ENCODE data around the gene LRRC4. TPM values are rescaled to one million over a fixed set of nuclear protein-coding genes. Genes with fewer than 3 reads are reported as not detected.
A peak's percentile ranks its signal among the peaks of the same experiment; 100 is the strongest.

Gene LRRC4
- total RNA-seq, 1 experiment from 2014 or later = 0.50 TPM

DNA sequence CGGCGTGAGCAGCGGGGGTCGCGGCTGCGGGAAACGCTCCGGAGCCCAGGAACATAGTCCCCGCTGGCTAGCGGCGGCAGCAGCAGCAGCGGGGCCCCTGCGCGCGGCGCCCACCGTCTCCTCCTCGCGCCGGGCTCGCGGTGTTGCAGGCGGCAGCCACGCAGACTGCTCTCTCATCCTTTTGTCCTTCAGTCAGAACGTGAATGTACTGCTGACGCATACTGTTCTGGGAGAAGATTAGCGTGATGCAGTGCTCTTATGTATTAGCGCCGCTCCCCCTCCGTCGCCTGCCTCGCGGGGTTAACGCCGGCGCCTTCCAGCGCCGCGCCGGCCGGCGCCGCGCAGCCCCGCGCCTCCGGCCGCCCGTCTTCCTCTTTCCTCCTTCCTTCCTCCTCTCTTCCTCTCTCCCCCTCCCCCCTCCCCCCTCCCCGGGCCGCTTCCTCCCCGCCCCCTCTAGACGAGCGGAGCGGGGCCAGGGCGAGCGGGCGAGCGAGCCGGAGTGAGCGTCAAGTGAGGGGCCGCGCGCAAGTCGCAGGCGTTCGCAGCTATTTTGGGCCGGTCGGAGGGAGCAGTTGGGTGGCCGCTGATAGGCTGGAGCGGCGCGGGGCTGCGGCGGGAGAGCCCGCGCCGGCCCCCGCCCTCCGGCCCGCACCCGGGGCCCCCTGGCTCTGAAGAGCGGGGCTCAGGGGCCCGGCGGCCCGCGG, 816 bp upstream of the LRRC4 start:
- DNase-seq (ENCODE audit: low spot score) = peak; percentile 71

DNA sequence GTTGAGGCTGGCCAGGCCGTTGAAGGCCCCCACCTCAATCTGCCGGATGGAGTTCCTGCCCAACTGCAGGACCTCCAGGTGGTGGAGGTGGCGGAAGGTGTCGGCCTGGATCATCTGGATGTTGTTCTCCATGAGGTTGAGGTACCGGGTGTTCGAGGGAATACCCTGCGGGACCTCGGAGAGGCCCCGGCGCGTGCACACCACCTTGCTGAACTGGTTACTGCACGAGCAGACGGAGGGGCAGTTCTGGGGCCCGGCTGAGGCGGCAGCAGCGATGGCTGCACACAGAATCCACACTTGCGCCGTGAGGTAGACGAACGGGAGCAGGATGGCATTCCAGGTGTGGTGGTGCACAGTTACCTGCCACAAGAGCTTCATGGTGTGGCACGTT, 979 bp downstream of the LRRC4 start:
- DNase-seq (ENCODE audit: low spot score) = no peak

DNA sequence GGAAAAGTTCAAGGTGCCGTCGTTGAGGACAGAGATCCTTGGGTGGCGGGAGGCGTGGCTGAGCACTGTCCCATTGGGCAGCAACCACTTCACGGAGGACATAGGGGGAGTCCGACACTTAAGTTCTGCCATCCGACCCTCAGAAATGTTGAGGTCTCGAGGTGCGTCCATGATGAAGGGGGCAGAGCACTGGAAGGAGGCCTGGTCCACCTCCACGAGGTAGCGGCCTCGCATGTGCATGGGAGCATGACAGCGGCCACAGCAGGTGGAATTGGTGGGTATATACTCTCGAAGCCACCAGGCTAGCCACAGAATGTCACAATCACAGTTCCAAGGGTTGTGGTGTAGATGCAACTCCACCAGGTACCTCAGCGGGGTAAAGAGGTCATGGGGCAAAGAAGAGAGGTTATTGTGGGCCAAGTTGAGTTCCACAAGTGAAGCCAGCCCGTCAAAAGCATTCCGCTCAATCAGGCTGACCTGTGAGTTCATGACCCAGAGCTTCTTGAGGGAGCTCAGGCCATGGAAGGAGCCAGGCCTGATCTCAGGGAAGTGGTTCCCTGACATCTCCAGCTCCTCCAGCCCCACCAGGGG, 1.7 kb downstream of the LRRC4 start:
- no peak for DNase-seq (ENCODE audit: low spot score)

GRCh38 chr7:128027485-128027980, 3.7 kb downstream of the LRRC4 start:
- DNase-seq (ENCODE audit: low spot score) = no peak

DNA sequence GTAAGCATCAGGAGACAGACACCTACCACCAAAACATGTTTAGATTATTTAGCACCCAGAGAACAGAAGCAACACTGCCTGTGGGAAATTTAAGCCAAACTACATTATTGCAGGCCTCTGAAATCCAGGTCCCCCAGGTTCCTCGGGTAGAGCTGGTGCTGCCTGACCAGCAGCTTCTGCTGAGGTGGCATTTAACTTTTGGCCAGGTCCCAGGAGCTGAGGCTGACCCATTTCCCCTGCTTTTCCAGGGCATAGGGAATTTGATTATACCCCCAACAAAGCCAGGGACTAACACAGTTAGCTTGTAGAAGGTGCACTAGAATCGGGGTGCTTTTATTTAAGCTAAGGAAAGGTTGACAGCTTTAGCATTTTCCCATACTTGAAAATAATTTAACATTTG, 4.7 kb downstream of the LRRC4 start:
- no peak for DNase-seq (ENCODE audit: low spot score)

GRCh38 chr7:128025819-128026218, 5.4 kb downstream of the LRRC4 start:
- DNase-seq (ENCODE audit: low spot score) = no peak

DNA sequence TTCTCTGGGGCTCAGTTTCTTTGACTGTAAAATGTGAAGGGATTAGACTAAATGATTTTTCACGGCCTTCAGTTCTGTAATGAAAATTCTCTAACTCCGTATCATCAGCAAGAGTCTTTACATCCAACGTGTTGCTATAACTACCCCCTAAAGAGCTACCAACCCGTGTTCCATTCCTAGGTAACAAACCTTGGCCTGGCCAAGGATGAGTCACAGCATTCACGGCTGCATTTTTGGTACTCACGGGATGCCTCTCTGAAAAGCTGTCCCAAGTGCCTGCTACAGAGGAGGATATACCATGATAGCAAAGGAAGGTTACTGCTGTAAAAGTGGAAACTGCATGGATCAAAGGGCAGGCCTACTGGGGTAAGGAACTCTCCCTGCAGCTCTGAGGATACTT, 5.9 kb downstream of the LRRC4 start:
- no peak for DNase-seq (ENCODE audit: low spot score)

DNA sequence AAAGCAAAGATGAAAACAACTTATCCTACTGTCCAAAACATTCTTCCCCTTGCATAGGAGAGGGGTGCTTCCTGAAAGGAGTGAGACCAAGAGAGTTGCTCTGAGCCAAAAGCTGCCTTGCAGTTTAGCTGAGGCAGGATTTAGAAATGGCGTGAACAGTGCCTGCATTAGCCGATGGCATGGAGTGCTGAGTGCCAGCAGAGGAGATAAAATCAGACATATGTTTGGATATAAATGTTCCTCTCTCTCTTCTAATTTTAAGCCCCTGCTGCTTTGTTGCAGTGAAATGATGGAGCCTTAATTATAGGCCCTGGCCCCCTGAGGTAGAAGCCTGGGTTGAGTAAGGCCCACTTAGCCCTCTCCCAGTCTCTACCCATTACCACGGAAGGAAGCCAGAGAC, 7.1 kb downstream of the LRRC4 start:
- no peak for DNase-seq (ENCODE audit: low spot score)

GRCh38 chr7:128022631-128023532, 8.4 kb downstream of the LRRC4 start:
- no peak for DNase-seq (ENCODE audit: low spot score)

- peak; percentile 62 for DNase-seq (ENCODE audit: low spot score)
These were observed 9.9 kb downstream of the LRRC4 start for GRCh38 chr7:128021366-128021765.

- no peak for DNase-seq (ENCODE audit: low spot score)
These were observed 11.1 kb downstream of the LRRC4 start for GRCh38 chr7:128020159-128020558.

- no peak for DNase-seq (ENCODE audit: low spot score)
These were observed 11.9 kb downstream of the LRRC4 start for GRCh38 chr7:128019288-128019687.

DNA sequence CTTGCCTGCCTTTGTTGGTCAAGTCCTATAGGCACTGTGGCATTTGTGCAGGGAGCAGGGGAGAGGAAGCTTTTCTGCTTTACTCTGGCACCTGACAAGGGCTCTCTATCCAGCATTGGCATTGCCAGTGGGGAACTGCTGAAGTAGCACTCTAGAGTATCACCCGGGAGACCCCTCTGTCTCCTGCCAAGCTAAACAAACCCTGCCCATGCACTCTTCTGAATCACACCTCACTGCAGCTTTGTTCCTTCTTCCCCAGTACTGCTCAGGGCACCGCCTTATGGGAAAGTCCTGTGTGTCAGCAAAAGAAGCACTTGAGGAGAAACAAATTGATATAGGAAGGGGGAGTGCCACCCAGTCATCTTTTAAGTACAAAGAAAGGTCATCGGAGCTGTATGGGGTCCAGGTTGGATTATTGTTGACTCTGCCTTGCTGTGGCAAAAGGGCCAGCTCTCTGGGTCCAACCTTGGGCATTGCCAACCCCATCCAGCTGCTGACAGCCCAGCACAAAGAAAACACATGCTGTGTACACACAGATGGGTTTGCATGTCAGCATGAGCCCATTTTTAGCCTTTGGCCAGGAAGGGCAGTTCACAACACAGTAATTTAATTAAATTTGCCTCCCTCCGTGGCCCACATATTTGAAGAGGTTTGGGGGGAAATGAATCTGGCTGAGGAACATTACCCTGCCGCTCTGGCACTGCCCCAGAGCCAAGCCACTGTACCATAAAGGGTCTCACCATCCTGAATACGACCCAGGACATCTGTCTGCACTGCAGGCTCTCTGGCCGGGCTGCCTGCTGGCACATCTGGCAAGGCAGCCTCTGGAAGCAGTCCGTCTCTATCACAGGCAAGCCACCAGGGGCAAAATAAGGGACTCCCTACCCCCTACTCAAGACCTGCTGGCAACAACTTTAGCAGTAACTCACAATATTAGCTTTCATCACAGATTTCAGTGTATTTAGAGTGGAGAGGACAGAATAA, 13.1 kb downstream of the LRRC4 start:
- no peak for DNase-seq (ENCODE audit: low spot score)

DNA sequence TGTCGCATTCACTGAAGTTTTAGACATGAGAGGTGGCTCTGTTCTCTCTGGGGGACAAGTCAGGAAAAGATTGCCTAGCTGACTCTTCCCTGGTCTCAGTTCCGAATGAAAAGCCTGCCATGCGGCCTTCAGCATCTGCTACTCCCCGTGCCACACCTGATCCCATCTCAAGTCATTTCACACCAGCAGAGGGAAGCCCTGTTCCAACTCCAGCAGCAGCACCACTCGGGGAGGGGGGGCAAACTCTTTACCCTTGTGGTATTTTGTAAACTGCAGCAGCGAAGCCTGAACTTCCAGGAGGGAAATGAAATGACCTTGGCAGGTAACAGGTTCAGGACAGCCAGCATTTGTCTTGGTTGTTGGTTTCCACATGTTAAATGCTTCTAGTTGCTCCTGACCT, 13.8 kb downstream of the LRRC4 start:
- DNase-seq (ENCODE audit: low spot score) = no peak

DNA sequence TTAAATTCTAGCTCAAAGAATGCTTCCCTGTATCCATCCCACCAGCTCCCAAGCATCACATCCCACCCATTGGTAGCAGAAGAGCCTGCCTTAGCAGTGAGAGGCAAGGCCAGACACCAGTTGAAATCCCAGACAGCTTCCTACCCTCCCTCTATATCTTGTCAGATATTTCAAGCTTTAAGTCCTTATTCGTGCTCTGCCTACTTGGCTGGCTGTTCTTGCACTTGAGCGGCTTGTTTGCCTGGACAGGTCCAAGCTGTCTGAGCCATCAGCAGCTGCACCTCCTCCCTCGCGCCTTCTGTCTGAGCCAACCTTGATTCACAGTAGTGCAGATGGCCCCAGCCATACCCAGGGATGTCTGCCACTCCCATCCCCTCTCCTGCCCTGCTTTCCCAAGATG, 16.4 kb downstream of the LRRC4 start:
- no peak for DNase-seq (ENCODE audit: low spot score)

DNA sequence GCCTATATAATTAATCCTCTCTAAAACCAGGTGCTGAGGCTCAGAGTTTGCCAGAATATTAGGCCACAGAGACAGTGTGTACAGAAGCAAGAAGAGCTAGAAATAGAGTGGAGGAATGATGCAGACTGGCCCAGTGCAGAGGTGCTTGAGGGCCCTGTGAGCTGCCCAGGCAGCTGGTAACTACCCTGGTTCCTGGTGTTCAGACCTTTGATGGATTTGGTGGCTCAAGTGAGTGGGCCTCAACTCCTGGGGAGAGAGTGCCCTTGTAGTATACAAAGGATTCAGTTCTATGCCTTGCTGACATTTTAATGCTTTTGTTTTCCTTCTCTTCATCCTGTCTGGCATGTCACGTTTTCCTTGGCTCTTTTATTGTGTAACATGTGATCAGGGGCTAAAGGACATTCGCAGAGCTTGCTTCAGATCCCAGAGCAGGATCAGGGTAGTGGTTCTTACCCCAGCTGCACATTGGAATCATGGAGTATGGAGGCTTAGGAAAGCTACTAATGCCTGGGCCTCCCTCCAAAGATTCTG, 20.0 kb downstream of the LRRC4 start:
- no peak for DNase-seq (ENCODE audit: low spot score)

GRCh38 chr7:128010391-128011127, 20.7 kb downstream of the LRRC4 start:
- DNase-seq (ENCODE audit: low spot score) = no peak

- DNase-seq (ENCODE audit: low spot score) = no peak
These were observed 22.5 kb downstream of the LRRC4 start for GRCh38 chr7:128008744-128009143.

GRCh38 chr7:128008141-128008540, 23.1 kb downstream of the LRRC4 start:
- DNase-seq (ENCODE audit: low spot score) = no peak

- no peak for DNase-seq (ENCODE audit: low spot score)
These were observed 23.9 kb downstream of the LRRC4 start for GRCh38 chr7:128007303-128007680.

All from A172 (cell line).